Pancreas (tissue), 10 donors: Measurements from ENCODE around the gene MESP2. TPM values are rescaled to one million over a fixed set of nuclear protein-coding genes. Genes with fewer than 3 reads are reported as not detected.

ENCODE experiments used
- ATAC-seq, 4 donors: fragments of 200-7000 bp; cut with Tn5 transposase; one replicate each; pipeline versions ENCODE4 v1.8.0 to v1.9.1; 2020; ENCODE audit warnings: mild to moderate bottlenecking in 4 of 4, moderate library complexity in 4 of 4
- DNase-seq, 6 donors: peaks; one replicate each; pipeline ENCODE4 v3.0.0-alpha.2; 2020
- FAIRE-seq: peaks from 2 replicates; lab custom pipeline; 2012; peaks lifted over from hg19 to GRCh38; lab: Jason Lieb, UNC
- H3K27ac ChIP-seq, 4 donors: fragments of 200-600 bp; sonication (generic); 1 replicate in 3 of 4; 2 replicates in 1 of 4; pipeline versions ENCODE4 v1.5.0 to v1.8.0; 2020
- H3K27me3 ChIP-seq, 4 donors: fragments of 200-600 bp; one replicate each; pipeline ENCODE4 v1.8.0; 2021
- H3K36me3 ChIP-seq, 3 donors: fragments of 200-600 bp; sonication (generic) in 1 of 3; one replicate each; pipeline versions ENCODE4 v1.5.0 to v1.8.0; 2020 to 2021
- H3K4me1 ChIP-seq, 3 donors: fragments of 200-600 bp; one replicate each; pipeline ENCODE4 v1.8.0; 2021
- H3K4me3 ChIP-seq, 4 donors: fragments of 200-600 bp; sonication (generic) in 2 of 4; one replicate each; pipeline versions ENCODE4 v1.5.0 to v1.8.0; 2020 to 2021
- H3K9me3 ChIP-seq, 4 donors: fragments of 200-600 bp; one replicate each; pipeline ENCODE4 v1.8.0; 2021
- WGBS, 2 donors: extraction: QIAGEN DNeasy Blood & Tissue Kit; methylation state at CpG; one replicate each; pipeline ENCODE4 v1.1.7; 2013; 5-methylcytosine and 5-hydroxymethylcytosine counted together
- intact Hi-C, 3 donors: fragments of 100-400 bp; cut with DNase I; formaldehyde crosslinking; loops; one replicate each; pipeline versions ENCODE4 v1.11.1 to v1.14.2; 2022
- polyA plus RNA-seq, 2 donors: library from polyadenylated mRNA; stranded (reverse); fragments of 200-250 nt; gene quantifications; one replicate each; pipeline ENCODE4 v1.2.3, GENCODE V29; 2013
- total RNA-seq, 6 donors: library from RNA; stranded (reverse); fragmentation: NEBNext Ultra II Directional in 4 of 6; extraction: Animal tissue kit (Norgen Biotek cat#: 25700) in 4 of 6; gene quantifications; one replicate each; pipeline versions ENCODE4 v1.2.1 to v1.2.4, GENCODE V29; 2021 to 2023
- TF ChIP-seq, protein P1 (sequence below), 4 donors: fragments of 200-600 bp; sonication (generic) in 3 of 4; IDR thresholded peaks; one replicate each; pipeline versions ENCODE4 v1.5.0 to v1.8.0; 2021; ENCODE audit warnings: antibody characterized with exemption in 4 of 4
- donor health status: healthy with polysubstance abuse.
- donor health status: DM: no; HTN: no; CAD: no; lungs with moderate emphysema.
- donor health status: DM: no; HTN: no; CAD: no.
- donor health status: control.
- donor health status: control.
- donor health status: Bipolar disorder and iron deficiency.
- donor health status: DM: yes; HTN: yes; CAD: no.
- donor health status: DM: no; HTN: no; CAD: no.
- donor health status: DM: no; HTN: no; CAD: no.
- donor health status: DM: yes; HTN: yes; CAD: no.

MESP2 gene
- total and polyA plus RNA-seq, 8 donors, result 0.12 to 0.46 (median 0.22) TPM; not detected in 3

DNA sequence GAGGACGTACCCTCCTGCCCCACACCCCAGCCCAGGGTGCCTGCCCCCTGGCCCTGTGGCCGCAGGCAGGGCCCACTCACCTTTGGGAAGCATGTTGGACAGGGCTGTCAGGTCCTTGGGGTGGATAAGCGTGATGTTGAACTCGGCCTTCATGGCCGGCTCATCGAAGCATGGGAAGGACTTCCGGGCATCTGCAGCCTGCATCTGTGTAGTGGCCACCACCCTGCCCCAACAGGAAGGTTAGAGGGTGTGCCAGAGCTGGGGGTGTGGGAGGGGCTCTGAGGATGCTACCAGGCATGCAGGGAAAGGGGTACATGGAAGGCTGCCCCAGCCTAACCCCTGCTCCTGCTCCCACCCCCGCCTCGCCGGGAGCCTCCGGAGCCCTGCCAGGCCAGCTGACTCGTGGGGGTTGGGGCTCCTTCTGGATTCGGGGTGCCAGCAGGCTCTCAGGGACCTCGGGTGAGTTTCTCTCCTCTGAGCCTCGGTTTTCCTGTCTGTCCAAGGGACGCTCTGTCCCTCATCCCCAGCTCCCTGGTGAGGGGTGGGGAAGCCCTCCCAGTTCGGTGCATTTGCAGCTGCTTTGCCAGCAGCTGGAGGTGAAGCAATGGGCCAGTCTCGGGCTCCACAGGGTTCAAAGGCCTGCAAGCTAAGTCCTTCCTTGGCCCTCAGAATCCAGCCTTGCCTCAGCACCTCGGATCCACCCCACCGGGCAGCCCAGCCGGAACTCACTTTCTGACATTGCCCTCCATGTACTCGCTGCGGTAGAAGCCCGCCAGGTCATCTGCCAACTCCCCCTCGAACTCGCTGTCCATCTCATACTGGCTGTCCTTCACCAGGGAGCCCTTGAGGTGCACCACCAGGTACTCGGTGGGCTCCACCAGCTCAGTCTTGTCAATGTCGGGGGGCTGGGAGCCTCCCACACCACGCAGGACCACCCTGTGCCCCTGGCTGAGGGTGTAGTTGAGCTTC is 29.4 kb downstream of the MESP2 start:
- Histone ChIP-seq H3K4me3 (peak overlapping the region; percentile 46 to 68 (median 58)), H3K9me3 (no peaks in the 10 kb centered on the region), H3K27me3 (no peaks in the 10 kb centered on the region), H3K27ac (peak overlapping the region; percentile 64 to 79 (median 72)), H3K36me3 (peaks cover 0 to 24% (median 5%) of the 10 kb centered on the region in 3 donors), H3K4me1 (peaks cover 29 to 34% (median 30%) of the 10 kb centered on the region in 3 donors)
- TF ChIP-seq, protein P1, sequence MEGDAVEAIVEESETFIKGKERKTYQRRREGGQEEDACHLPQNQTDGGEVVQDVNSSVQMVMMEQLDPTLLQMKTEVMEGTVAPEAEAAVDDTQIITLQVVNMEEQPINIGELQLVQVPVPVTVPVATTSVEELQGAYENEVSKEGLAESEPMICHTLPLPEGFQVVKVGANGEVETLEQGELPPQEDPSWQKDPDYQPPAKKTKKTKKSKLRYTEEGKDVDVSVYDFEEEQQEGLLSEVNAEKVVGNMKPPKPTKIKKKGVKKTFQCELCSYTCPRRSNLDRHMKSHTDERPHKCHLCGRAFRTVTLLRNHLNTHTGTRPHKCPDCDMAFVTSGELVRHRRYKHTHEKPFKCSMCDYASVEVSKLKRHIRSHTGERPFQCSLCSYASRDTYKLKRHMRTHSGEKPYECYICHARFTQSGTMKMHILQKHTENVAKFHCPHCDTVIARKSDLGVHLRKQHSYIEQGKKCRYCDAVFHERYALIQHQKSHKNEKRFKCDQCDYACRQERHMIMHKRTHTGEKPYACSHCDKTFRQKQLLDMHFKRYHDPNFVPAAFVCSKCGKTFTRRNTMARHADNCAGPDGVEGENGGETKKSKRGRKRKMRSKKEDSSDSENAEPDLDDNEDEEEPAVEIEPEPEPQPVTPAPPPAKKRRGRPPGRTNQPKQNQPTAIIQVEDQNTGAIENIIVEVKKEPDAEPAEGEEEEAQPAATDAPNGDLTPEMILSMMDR (IDR thresholded peaks at IDR 0.05), result no peak
- ATAC-seq (peak in 1 of 4 donors; percentile 1), DNase-seq (peak in 4 of 6 donors; percentile 55 to 80 (median 64)), FAIRE-seq (no peak)
- intact Hi-C loops, result loop anchor here in 1 of 3 donors (5.0 kb wide), 1 partner anchor 38 kb away; no protein-coding TSS in a partner anchor
- 38 to 42% methylated on average over 28 to 29 of the region's 29 CpGs for WGBS, 2 donors

DNA sequence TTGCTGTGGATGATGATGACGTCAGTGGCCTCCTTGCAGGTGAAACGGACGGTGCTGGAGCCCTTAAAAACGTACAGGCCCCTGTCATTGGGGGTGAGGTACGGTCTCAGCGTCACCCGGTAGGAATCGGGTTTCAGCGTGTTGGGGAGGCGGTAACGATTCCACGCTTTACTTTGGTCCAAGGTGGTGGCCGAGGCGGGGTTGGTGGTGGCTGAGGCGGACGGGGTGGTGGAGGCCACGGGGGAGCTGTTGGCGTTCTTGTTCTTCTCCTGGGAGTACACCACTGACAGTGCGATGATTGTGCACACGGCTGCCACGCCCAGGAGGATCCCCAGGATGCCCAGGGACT is 30.1 kb downstream of the MESP2 start:
- H3K4me1 ChIP-seq, result peaks cover 29 to 34% (median 30%) of the 10 kb centered on the region in 3 donors
- H3K9me3 ChIP-seq, result no peaks in the 10 kb centered on the region
- ATAC-seq (peak; percentile 9 to 34 (median 14)), FAIRE-seq (no peak), DNase-seq (peak in 1 of 6 donors; percentile 63)
- peaks cover 0 to 18% (median 5%) of the 10 kb centered on the region in 3 donors for H3K36me3 ChIP-seq
- peak overlapping the region; percentile 46 to 68 (median 58) for H3K4me3 ChIP-seq
- peak overlapping the region; percentile 64 to 79 (median 72) for H3K27ac ChIP-seq
- H3K27me3 ChIP-seq, result no peaks in the 10 kb centered on the region
- whole genome bisulfite sequencing, 2 donors, result 35 to 40% methylated on average over 21 of the region's 21 CpGs
- intact Hi-C loops, result loop anchor here in 1 of 3 donors (5.0 kb wide), 1 partner anchor 39 kb away; no protein-coding TSS in a partner anchor
- TF ChIP-seq, protein P1 (IDR thresholded peaks at IDR 0.05), result no peak

DNA sequence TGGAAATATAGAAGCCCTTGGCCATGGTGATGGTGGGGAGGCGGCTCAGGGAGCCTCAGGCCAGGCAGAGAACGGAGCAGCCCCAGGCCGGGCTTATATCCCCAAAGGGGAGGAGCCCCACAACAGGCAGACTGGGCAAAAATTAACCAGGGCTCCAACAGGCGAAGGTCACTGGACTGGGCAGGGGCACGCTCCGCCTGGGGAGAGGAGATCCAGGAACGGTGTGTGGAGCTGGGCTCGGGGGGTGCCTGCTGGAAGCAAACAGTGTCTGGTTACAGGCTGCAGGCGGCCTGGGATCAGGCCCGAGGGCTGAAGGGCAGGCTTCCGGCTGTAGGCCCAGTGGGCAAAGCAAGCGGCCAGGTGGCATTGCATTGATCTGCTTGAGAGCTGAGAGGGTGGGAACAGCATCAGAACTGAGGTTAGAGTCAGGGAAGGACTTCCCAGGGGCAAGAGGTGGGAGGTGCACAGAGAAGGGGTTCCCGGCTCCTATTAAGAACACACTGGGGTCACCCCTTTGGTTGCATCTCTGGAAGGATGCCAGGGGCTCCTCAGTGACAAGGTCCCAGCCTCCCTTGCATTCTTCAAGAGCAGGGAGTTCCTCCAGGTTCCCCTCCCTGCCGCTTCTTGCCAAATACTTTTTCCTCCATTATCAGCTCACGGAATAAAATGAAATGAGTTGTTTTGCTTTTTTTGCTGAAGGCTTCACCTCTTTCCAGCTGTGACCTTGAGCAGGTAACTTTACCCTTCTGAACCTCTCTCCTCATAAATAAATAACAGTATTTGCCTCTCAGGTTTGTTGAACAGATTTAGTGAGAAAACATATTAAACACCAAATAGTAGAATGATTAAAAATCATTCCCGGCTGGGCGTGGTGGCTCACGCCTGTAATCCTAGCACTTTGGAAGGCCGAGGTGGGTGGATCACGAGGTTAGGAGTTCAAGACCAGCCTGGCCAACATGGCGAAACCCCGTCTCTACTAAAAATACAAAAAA is 30.7 kb downstream of the MESP2 start:
- intact Hi-C loops, result loop anchor here in 1 of 3 donors (5.0 kb wide), 1 partner anchor 40 kb away; no protein-coding TSS in a partner anchor
- Histone ChIP-seq H3K27ac (peak overlapping the region; percentile 64 to 79 (median 72)), H3K4me3 (peak overlapping the region; percentile 46 to 68 (median 58)), H3K27me3 (no peaks in the 10 kb centered on the region), H3K9me3 (no peaks in the 10 kb centered on the region), H3K36me3 (peaks cover 0 to 13% (median 5%) of the 10 kb centered on the region in 3 donors), H3K4me1 (peaks cover 29 to 35% (median 30%) of the 10 kb centered on the region in 3 donors)
- WGBS, 2 donors, result 17 to 19% methylated on average over 22 of the region's 22 CpGs
- FAIRE-seq (no peak), ATAC-seq (peak; percentile 76 to 84 (median 82)), DNase-seq (peak; percentile 86 to 98 (median 95))
- TF ChIP-seq, protein P1 (IDR thresholded peaks at IDR 0.05), result no peak

DNA sequence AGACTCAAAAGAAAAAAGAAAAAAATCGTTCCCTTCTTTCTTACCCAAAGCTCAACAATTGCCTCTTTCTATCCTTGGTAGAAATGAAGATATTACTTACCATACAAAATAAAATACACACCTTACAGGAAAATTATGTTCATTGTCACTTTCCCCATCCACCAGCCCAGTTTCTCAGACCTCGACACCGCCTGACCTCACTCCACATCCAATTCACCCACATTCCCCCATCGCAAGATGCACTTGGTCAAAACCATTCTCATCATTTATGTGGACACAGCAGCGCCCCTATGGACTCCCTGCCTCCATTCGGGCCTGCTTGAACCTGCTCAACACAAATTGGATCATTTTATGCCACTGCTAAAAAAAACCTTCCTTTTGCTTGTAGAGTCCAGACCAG is 31.6 kb downstream of the MESP2 start:
- DNase-seq, result no peak
- H3K4me1 ChIP-seq, result peaks cover 29 to 40% (median 30%) of the 10 kb centered on the region in 3 donors
- H3K27me3 ChIP-seq, result no peaks in the 10 kb centered on the region
- TF ChIP-seq, protein P1 (IDR thresholded peaks at IDR 0.05), result no peak
- H3K9me3 ChIP-seq, result no peaks in the 10 kb centered on the region
- no peak for FAIRE-seq
- no peak for ATAC-seq
- intact Hi-C loops, result loop anchor here in 1 of 3 donors (5.0 kb wide), 1 partner anchor 40 kb away; no protein-coding TSS in a partner anchor
- H3K4me3 ChIP-seq, result no peak overlapping the region
- H3K27ac ChIP-seq, result peak overlapping the region; percentile 64 to 79 (median 72)
- peaks cover 0 to 11% (median 3%) of the 10 kb centered on the region in 3 donors for H3K36me3 ChIP-seq
- WGBS, 2 donors, result 81 to 82% methylated on average over 6 of the region's 6 CpGs
